Osteoblast (primary cell): Measurements from ENCODE around the gene PLD6. TPM values are rescaled to one million over a fixed set of nuclear protein-coding genes. Genes with fewer than 3 reads are reported as not detected.

Experiments used
- DNase-seq: peaks from one replicate; pipeline ENCODE4 v3.0.0; 2011; ENCODE audit warnings: low spot score, mixed read lengths; ENCODE audit not compliant: insufficient read length; ENCODE audit errors: missing footprints
- H2AFZ ChIP-seq: 2 replicates; pipeline ENCODE4 v1.6.0; 2011; ENCODE audit warnings: mild to moderate bottlenecking, low read length
- H3K27ac ChIP-seq: 2 replicates; pipeline ENCODE4 v1.5.1; 2011; ENCODE audit warnings: mild to moderate bottlenecking, low read depth, low read length, moderate library complexity
- H3K27me3 ChIP-seq: 2 replicates; pipeline ENCODE4 v1.6.0; 2012; ENCODE audit warnings: mild to moderate bottlenecking, control low read depth, inconsistent platforms, low read length, moderate library complexity; ENCODE audit not compliant: insufficient read depth
- H3K36me3 ChIP-seq: 2 replicates; pipeline ENCODE4 v1.5.1; 2011; ENCODE audit warnings: mild to moderate bottlenecking, low read length, control low read depth, moderate library complexity; ENCODE audit not compliant: insufficient read depth
- H3K4me1 ChIP-seq: 2 replicates; pipeline ENCODE4 v1.5.1; 2011; ENCODE audit warnings: mild to moderate bottlenecking, low read length, control low read depth, moderate library complexity; ENCODE audit not compliant: insufficient read depth
- H3K4me2 ChIP-seq: 2 replicates; pipeline ENCODE4 v1.6.0; 2011; ENCODE audit warnings: mild to moderate bottlenecking, low read length; ENCODE audit not compliant: insufficient read depth
- H3K4me3 ChIP-seq: fragments of 200-600 bp; sonication (generic); 3 replicates; pipeline ENCODE4 v1.5.1; 2012; ENCODE audit warnings: mild to moderate bottlenecking, low read length, inconsistent platforms; ENCODE audit not compliant: insufficient read depth
- H3K79me2 ChIP-seq: 2 replicates; pipeline ENCODE4 v1.6.0; 2012; ENCODE audit warnings: mild to moderate bottlenecking, low read length, control low read depth, inconsistent platforms; ENCODE audit not compliant: insufficient read depth
- H3K9me3 ChIP-seq: 2 replicates; pipeline ENCODE4 v1.5.1; 2011; ENCODE audit warnings: low read depth, low read length, control low read depth
- H4K20me1 ChIP-seq: 2 replicates; pipeline ENCODE4 v1.6.0; 2012; ENCODE audit warnings: mild to moderate bottlenecking, low read length, control low read depth; ENCODE audit not compliant: insufficient read depth
- total RNA-seq: library from RNA; depleted of rRNA; stranded (reverse); fragments of >200 nt; gene quantifications from 2 replicates; pipeline ENCODE4 v1.2.3, GENCODE V29; 2012
- TF ChIP-seq, protein P1 (sequence below): IDR thresholded peaks from 2 replicates; pipeline ENCODE4 v1.5.1; 2011; ENCODE audit warnings: mild to moderate bottlenecking, low read depth, low read length, moderate library complexity; ENCODE audit errors: extremely low read depth

Gene PLD6
- total RNA-seq, 1 donor, result 1.4 TPM

DNA sequence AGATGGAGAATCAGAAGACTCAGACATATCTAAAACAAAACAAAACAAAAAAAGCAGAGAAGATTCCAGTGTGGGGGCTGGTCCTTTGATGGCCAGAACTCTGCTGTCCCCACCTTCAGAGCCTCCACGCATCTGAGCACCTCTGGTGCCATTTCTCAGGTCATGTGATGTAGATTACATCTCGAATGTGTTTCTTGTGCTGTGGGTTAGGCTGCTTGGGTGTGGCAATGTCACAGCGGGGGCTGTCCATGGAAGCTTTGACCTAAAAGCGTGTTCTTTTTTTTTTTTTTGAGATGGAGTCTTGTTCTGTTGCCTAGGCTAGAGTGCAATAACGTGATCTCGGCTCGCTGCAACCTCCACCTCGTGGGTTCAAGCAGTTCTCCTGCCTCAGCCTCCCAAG lies 51.2 kb downstream of the PLD6 start:
- Histone ChIP-seq H3K4me1 (peaks cover 56% of the 10 kb centered on the region), H3K4me2 (no peak overlapping the region), H3K79me2 (peaks cover 21% of the 10 kb centered on the region), H2AFZ (no peak overlapping the region), H3K27me3 (no peaks in the 10 kb centered on the region), H3K27ac (peak overlapping the region; percentile 97), H3K36me3 (peaks cover 68% of the 10 kb centered on the region), H4K20me1 (peaks cover 20% of the 10 kb centered on the region), H3K9me3 (no peaks in the 10 kb centered on the region), H3K4me3 (no peak overlapping the region)
- TF ChIP-seq, protein P1, sequence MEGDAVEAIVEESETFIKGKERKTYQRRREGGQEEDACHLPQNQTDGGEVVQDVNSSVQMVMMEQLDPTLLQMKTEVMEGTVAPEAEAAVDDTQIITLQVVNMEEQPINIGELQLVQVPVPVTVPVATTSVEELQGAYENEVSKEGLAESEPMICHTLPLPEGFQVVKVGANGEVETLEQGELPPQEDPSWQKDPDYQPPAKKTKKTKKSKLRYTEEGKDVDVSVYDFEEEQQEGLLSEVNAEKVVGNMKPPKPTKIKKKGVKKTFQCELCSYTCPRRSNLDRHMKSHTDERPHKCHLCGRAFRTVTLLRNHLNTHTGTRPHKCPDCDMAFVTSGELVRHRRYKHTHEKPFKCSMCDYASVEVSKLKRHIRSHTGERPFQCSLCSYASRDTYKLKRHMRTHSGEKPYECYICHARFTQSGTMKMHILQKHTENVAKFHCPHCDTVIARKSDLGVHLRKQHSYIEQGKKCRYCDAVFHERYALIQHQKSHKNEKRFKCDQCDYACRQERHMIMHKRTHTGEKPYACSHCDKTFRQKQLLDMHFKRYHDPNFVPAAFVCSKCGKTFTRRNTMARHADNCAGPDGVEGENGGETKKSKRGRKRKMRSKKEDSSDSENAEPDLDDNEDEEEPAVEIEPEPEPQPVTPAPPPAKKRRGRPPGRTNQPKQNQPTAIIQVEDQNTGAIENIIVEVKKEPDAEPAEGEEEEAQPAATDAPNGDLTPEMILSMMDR, result no peak
- DNase-seq, result peak; percentile 61

DNA sequence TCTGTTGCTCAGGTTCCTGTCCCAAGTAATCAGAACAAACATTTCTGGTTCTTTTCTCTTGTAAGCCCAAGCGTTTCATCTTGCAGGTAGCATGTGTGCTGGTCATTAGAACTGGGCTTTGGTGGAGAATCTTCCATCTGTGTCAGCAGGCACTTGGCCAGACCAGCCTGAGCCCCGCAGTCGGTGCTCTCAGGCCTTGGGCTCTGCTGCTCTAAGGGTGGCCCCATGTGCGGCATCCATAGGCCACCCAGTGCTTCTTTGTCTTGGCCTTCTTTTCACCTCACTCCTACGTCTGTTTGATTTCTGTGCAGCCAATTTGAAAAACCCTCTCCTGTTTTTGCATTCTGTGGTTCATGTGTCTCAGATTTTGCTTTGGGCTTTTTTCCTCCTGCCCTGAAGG lies 51.6 kb downstream of the PLD6 start:
- H3K4me1 ChIP-seq, result peaks cover 56% of the 10 kb centered on the region
- H3K4me2 ChIP-seq, result no peak overlapping the region
- peak overlapping the region; percentile 36 for H3K27ac ChIP-seq
- peaks cover 21% of the 10 kb centered on the region for H3K79me2 ChIP-seq
- no peaks in the 10 kb centered on the region for H3K27me3 ChIP-seq
- no peaks in the 10 kb centered on the region for H3K9me3 ChIP-seq
- DNase-seq, result peak; percentile 9
- H3K36me3 ChIP-seq, result peaks cover 68% of the 10 kb centered on the region
- TF ChIP-seq, protein P1, result no peak
- no peak overlapping the region for H3K4me3 ChIP-seq
- peaks cover 19% of the 10 kb centered on the region for H4K20me1 ChIP-seq
- no peak overlapping the region for H2AFZ ChIP-seq

DNA sequence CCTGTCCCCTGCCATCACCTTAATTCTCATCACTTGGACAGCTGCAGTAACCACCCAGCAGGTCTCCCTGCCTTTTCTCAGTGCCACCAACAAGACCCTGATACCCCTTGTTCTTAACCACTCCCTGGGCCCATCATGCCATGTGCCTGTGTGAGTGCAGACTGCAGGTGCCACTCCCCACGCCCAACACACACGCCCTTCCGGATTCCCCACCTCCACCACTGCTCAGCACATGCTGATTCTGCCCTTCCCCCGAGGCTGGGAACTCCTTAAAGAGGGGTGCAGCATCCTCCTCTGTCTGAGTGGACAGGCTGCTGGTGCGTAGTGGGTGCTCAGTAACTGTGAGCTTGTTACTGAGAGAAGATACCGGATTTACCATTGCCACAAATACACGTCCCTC lies 52.4 kb downstream of the PLD6 start:
- H3K27ac ChIP-seq, result no peak overlapping the region
- H3K27me3 ChIP-seq, result no peaks in the 10 kb centered on the region
- no peak overlapping the region for H3K4me2 ChIP-seq
- peaks cover 14% of the 10 kb centered on the region for H3K79me2 ChIP-seq
- H4K20me1 ChIP-seq, result peaks cover 15% of the 10 kb centered on the region
- H2AFZ ChIP-seq, result no peak overlapping the region
- TF ChIP-seq, protein P1, result no peak
- no peak overlapping the region for H3K4me3 ChIP-seq
- no peaks in the 10 kb centered on the region for H3K9me3 ChIP-seq
- peaks cover 56% of the 10 kb centered on the region for H3K4me1 ChIP-seq
- peaks cover 60% of the 10 kb centered on the region for H3K36me3 ChIP-seq
- peak; percentile 13 for DNase-seq

DNA sequence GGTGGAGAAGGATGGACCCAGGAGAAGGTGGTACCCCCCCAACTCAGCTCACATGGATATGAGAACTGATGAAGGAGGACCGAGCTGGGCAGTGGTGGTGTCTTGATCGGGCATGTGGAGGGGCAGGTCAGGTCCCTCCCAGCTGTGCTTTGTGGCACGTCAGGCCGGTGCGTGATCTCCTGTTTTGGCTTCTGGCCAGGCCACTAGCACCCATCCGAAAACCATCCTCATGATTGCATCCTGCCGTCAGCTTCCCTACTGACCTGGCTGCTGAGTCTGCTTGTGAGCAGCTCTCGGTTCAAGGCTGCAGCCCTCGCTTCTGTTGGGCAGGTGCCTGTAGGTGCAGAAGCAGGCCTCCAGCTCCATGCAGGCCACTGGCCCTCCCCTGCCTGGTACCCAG lies 53.1 kb downstream of the PLD6 start:
- peaks cover 14% of the 10 kb centered on the region for H3K79me2 ChIP-seq
- H3K9me3 ChIP-seq, result no peaks in the 10 kb centered on the region
- H3K27ac ChIP-seq, result peak overlapping the region; percentile 93
- H4K20me1 ChIP-seq, result peaks cover 15% of the 10 kb centered on the region
- H3K4me2 ChIP-seq, result no peak overlapping the region
- peaks cover 59% of the 10 kb centered on the region for H3K4me1 ChIP-seq
- peak; percentile 54 for DNase-seq
- no peak overlapping the region for H3K4me3 ChIP-seq
- no peaks in the 10 kb centered on the region for H3K27me3 ChIP-seq
- H2AFZ ChIP-seq, result no peak overlapping the region
- TF ChIP-seq, protein P1, result no peak
- H3K36me3 ChIP-seq, result peaks cover 61% of the 10 kb centered on the region
